Kidney epithelial cell (primary cell): ENCODE results near the gene C1QTNF9. TPM values are rescaled to one million over a fixed set of nuclear protein-coding genes. Genes with fewer than 3 reads are reported as not detected.
"Not testable (repeated sequence)": the region's sequence is repeated elsewhere in the genome, so short reads cannot be mapped to it uniquely, and the experiment has no call there.

Experiments used
- DNase-seq: peaks from one replicate; pipeline ENCODE4 v3.0.0-alpha.2; 2010; ENCODE audit warnings: low read depth
- H3K27me3 ChIP-seq: 2 replicates; pipeline ENCODE4 v1.6.0; 2011; ENCODE audit warnings: low read length; ENCODE audit not compliant: control insufficient read depth, insufficient read depth
- H3K36me3 ChIP-seq: 2 replicates; pipeline ENCODE4 v1.5.1; 2011; ENCODE audit warnings: low read length; ENCODE audit not compliant: control insufficient read depth, insufficient read depth
- H3K4me3 ChIP-seq: 2 replicates; pipeline ENCODE4 v1.5.1; 2011; ENCODE audit warnings: low read depth, mild to moderate bottlenecking, control low read depth, low read length
- CTCF ChIP-seq: IDR thresholded peaks from 2 replicates; pipeline ENCODE4 v1.5.1; 2011; ENCODE audit warnings: mild to moderate bottlenecking, moderate library complexity, low read length, control low read depth, inconsistent platforms; ENCODE audit not compliant: insufficient read depth, poor library complexity, severe bottlenecking
- total RNA-seq: library from RNA; depleted of rRNA; stranded (reverse); fragments of >200 nt; gene quantifications from 2 replicates; pipeline ENCODE4 v1.2.3, GENCODE V29; 2015

C1QTNF9 gene
- total RNA-seq, 1 donor from 2014 or later: not detected

- H3K27me3 ChIP-seq: no peaks in the 10 kb centered on the region
- TF ChIP-seq CTCF: no peak
- DNase-seq: no peak
- no peak overlapping the region for H3K4me3 ChIP-seq
- no peaks in the 10 kb centered on the region for H3K36me3 ChIP-seq
These were observed 1.3 kb upstream of the C1QTNF9 start for GRCh38 chr13:24308068-24308445.

GRCh38 chr13:24308488-24309020 lies 826 bp upstream of the C1QTNF9 start:
- no peak for DNase-seq
- no peaks in the 10 kb centered on the region for H3K36me3 ChIP-seq
- no peaks in the 10 kb centered on the region for H3K27me3 ChIP-seq
- H3K4me3 ChIP-seq: no peak overlapping the region
- TF ChIP-seq CTCF: no peak

- H3K27me3 ChIP-seq: no peaks in the 10 kb centered on the region
- no peak overlapping the region for H3K4me3 ChIP-seq
- no peaks in the 10 kb centered on the region for H3K36me3 ChIP-seq
- no peak for DNase-seq
- TF ChIP-seq CTCF: peak; percentile 19
These were observed 4.1 kb downstream of the C1QTNF9 start for GRCh38 chr13:24313439-24313838.

GRCh38 chr13:24317835-24318234 lies 8.5 kb downstream of the C1QTNF9 start:
- not testable (repeated sequence) for DNase-seq, H3K27me3 ChIP-seq, H3K36me3 ChIP-seq, H3K4me3 ChIP-seq

- not testable (repeated sequence) for H3K36me3 ChIP-seq, H3K4me3 ChIP-seq, H3K27me3 ChIP-seq, DNase-seq
These were observed 9.5 kb downstream of the C1QTNF9 start for GRCh38 chr13:24318878-24319277.

GRCh38 chr13:24319641-24320040 lies 10.3 kb downstream of the C1QTNF9 start:
- H3K36me3 ChIP-seq, DNase-seq, H3K27me3 ChIP-seq, H3K4me3 ChIP-seq: not testable (repeated sequence)

- H3K27me3 ChIP-seq, H3K4me3 ChIP-seq, DNase-seq, H3K36me3 ChIP-seq: not testable (repeated sequence)
These were observed 12.0 kb downstream of the C1QTNF9 start for GRCh38 chr13:24321416-24321815.

- not testable (repeated sequence) for H3K36me3 ChIP-seq, DNase-seq, H3K4me3 ChIP-seq, H3K27me3 ChIP-seq
- peak; percentile 41 for TF ChIP-seq CTCF
These were observed 13.1 kb downstream of the C1QTNF9 start for GRCh38 chr13:24322470-24322869.
